Activated T-helper 2 cell treated with anti-CD3 and anti-CD28 coated beads, Interferon-gamma antibody, Interleukin-2, Interleukin-4, amounts not matched to agents 10 μg/mL and 5 μg/mL and 100 μg/mL, durations not matched to agents 14 hours and 24 hours and 36 hours (primary cell): Measurements from ENCODE around the gene TECTB. TPM values are rescaled to one million over a fixed set of nuclear protein-coding genes. Genes with fewer than 3 reads are reported as not detected.
"Not testable (repeated sequence)": the region's sequence is repeated elsewhere in the genome, so short reads cannot be mapped to it uniquely, and the experiment has no call there.

ENCODE experiments used
- DNase-seq: peaks from one replicate; pipeline ENCODE4 v3.0.0; 2021; ENCODE audit warnings: low spot score
- H3K27ac Mint-ChIP-seq: one replicate; pipeline ENCODE4 v1.8.0; 2021; ENCODE audit warnings: mixed read lengths
- H3K27me3 Mint-ChIP-seq: one replicate; pipeline ENCODE4 v1.8.0; 2021; ENCODE audit warnings: low read depth, mixed read lengths
- H3K36me3 Mint-ChIP-seq: one replicate; pipeline ENCODE4 v1.8.0; 2021; ENCODE audit warnings: low read depth, mixed read lengths
- H3K4me1 Mint-ChIP-seq: one replicate; pipeline ENCODE4 v1.8.0; 2021; ENCODE audit warnings: low read depth, mixed read lengths
- H3K4me3 Mint-ChIP-seq: one replicate; pipeline ENCODE4 v1.8.0; 2021; ENCODE audit warnings: low read depth, mild to moderate bottlenecking, moderate library complexity, mixed read lengths
- H3K9me3 Mint-ChIP-seq: one replicate; pipeline ENCODE4 v1.8.0; 2021; ENCODE audit warnings: mixed read lengths
- intact Hi-C: fragments of 100-400 bp; cut with micrococcal nuclease; formaldehyde crosslinking; loops from one replicate; pipeline ENCODE4 v1.15.1; 2023
- total RNA-seq: library from RNA; stranded (reverse); gene quantifications from 2 replicates; pipeline ENCODE4 v1.2.3, GENCODE V29; 2022

The TECTB gene
- total RNA-seq, 1 donor from 2014 or later, result not detected

DNA sequence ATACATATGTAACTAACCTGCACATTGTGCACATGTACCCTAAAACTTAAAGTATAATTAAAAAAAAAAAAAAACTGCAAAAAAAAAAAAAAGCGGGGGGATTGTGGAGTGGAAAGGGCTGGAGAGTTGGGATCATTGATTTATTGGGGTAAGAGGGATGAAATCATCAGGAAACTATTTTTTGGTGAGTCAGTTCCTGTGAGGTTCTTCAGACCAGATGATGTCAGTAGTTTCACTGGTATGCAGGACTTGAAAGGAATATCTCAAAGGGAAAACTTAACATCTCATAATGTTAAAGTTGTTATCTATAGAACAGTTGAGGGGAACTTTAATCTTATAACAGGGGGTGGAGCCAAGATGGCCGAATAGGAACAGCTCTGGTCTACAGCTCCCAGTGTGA is 32.6 kb upstream of the TECTB start:
- Mint-ChIP-seq H3K4me3 (no peak overlapping the region), H3K4me1 (no peaks in the 10 kb centered on the region), H3K36me3 (no peaks in the 10 kb centered on the region), H3K27ac (no peak overlapping the region), H3K9me3 (peaks cover 14% of the 10 kb centered on the region), H3K27me3 (no peaks in the 10 kb centered on the region)
- DNase-seq, result no peak
- intact Hi-C loops, result no loop called here

DNA sequence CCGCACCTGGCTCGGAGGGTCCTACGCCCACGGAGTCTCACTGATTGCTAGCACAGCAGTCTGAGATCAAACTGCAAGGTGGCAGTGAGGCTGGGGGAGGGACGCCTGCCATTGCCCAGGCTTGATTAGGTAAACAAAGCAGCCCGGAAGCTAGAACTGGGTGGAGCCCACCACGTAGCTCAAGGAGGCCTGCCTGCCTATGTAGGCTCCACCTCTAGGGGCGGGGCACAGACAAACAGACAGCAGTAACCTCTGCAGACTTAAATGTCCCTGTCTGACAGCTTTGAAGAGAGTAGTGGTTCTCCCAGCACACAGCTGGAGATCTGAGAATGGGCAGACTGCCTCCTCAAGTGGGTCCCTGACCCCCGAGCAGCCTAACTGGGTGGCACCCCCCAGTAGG is 32.0 kb upstream of the TECTB start:
- H3K4me3 Mint-ChIP-seq, H3K4me1 Mint-ChIP-seq, DNase-seq, H3K36me3 Mint-ChIP-seq, H3K27ac Mint-ChIP-seq, intact Hi-C loops, H3K27me3 Mint-ChIP-seq: not testable (repeated sequence)
- peaks cover 14% of the 10 kb centered on the region for H3K9me3 Mint-ChIP-seq

DNA sequence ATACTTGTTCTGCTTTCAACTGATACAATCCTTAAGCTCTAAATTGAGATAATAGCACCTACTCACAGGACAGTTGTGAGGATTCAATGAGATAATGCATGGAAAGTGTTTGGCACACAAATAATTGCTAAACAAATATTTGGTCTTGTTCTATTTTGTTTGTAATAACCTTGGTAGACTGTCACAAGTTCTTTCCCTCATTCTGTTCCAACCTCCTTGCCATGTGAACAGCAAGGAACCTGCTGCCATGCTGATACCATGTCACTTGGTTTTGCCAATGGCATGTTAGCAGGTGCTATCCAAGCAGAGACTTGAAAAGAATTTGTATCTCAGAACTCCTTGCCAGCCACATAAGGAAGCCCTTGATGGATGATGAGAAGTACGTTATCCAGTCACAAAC is 24.8 kb upstream of the TECTB start:
- H3K27me3 Mint-ChIP-seq, result no peaks in the 10 kb centered on the region
- no peak overlapping the region for H3K27ac Mint-ChIP-seq
- no peaks in the 10 kb centered on the region for H3K36me3 Mint-ChIP-seq
- H3K4me1 Mint-ChIP-seq, result no peaks in the 10 kb centered on the region
- DNase-seq, result no peak
- no peak overlapping the region for H3K4me3 Mint-ChIP-seq
- intact Hi-C loops, result no loop called here
- no peaks in the 10 kb centered on the region for H3K9me3 Mint-ChIP-seq

DNA sequence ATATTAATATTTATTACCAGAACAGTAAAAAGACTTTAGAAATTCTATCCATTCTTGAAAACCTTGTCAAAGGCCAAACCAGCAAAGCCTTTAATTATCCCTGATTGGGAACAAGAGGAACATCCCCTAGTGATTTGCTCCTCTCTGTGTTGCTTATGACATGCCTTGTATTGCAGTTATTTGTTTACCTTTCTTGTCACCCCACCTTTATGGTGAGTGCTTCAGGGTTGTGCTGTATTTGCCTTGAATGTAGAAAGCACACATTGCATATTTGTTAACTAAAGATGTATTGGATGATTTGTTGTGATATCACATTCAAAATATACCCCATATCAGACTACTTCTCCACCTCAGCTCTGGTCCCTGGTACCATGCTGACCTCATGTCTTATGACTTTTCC is 23.5 kb upstream of the TECTB start:
- Mint-ChIP-seq H3K4me1 (no peaks in the 10 kb centered on the region), H3K4me3 (no peak overlapping the region), H3K36me3 (no peaks in the 10 kb centered on the region), H3K27ac (no peak overlapping the region), H3K27me3 (no peaks in the 10 kb centered on the region), H3K9me3 (no peaks in the 10 kb centered on the region)
- intact Hi-C loops, result no loop called here
- no peak for DNase-seq

DNA sequence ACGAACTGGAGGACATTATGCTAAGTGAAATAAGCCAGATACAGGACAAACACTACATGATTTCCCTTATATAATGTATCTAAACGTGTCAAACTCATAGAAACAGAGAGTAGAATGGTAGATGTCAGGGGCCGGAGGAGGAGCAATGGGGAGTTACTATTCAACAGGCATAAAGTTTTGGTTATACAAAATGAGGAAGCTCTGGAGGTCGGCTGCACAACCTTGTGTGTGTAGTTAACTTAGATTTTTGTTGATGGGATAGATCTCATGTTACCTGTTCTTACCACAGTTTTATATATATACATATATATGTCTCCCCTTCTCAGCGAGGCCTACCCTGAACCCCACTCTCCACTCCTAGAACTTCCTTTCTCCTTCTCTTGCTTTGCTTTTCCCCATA is 22.4 kb upstream of the TECTB start:
- Mint-ChIP-seq H3K36me3 (no peaks in the 10 kb centered on the region), H3K27ac (no peak overlapping the region), H3K9me3 (no peaks in the 10 kb centered on the region), H3K4me1 (no peaks in the 10 kb centered on the region), H3K4me3 (no peak overlapping the region), H3K27me3 (no peaks in the 10 kb centered on the region)
- intact Hi-C loops, result no loop called here
- DNase-seq, result no peak

DNA sequence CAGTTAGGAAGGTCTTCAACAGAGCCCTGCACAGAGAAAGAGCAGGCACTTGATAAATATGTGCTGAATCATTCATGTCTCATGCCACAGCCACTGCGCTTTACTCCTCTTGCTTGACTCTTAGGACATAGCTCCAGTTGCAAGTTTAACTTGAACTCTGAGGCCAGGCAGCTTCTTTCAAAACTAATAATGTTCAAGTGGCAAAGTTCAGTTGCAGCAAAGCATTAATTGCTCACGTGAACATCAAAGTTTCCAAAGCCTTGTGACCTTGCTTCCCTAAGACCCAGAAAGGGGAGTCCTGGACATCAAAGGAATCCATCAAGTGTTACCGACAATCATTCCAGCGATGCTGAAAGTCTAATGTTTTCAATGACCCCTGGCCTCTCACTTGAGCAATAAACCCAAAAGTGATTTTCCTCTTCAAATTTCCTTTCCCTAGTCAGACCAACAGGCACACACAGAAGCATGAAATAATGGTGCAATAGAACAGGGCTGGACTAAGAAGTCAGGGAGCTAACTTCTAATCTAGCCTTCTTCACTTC is 21.8 kb upstream of the TECTB start:
- intact Hi-C loops, result no loop called here
- Mint-ChIP-seq H3K27me3 (no peaks in the 10 kb centered on the region), H3K4me1 (no peaks in the 10 kb centered on the region), H3K27ac (no peak overlapping the region), H3K36me3 (no peaks in the 10 kb centered on the region), H3K4me3 (no peak overlapping the region), H3K9me3 (no peaks in the 10 kb centered on the region)
- no peak for DNase-seq

DNA sequence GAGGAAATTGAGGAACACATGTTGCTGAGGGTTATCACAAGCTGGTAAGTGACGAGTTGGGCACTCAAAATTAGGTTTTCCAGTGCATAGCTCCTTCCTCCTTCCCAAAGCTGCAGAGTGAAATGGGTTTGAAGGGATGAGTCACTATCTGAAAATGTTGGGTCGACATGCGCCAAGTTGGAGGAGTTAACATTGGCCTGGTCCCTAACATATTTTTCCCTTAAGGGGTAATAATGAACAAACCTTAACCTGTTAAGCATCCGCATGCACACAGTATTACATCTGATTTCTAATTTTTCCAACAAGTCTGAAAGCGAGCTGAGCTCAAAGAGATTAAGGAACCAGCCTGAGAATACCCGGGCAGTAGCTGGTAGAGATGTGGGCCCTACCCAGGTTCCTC is 20.7 kb upstream of the TECTB start:
- DNase-seq, result no peak
- no peaks in the 10 kb centered on the region for H3K9me3 Mint-ChIP-seq
- no peak overlapping the region for H3K4me3 Mint-ChIP-seq
- H3K4me1 Mint-ChIP-seq, result no peaks in the 10 kb centered on the region
- H3K27ac Mint-ChIP-seq, result no peak overlapping the region
- H3K36me3 Mint-ChIP-seq, result no peaks in the 10 kb centered on the region
- intact Hi-C loops, result no loop called here
- H3K27me3 Mint-ChIP-seq, result no peaks in the 10 kb centered on the region

DNA sequence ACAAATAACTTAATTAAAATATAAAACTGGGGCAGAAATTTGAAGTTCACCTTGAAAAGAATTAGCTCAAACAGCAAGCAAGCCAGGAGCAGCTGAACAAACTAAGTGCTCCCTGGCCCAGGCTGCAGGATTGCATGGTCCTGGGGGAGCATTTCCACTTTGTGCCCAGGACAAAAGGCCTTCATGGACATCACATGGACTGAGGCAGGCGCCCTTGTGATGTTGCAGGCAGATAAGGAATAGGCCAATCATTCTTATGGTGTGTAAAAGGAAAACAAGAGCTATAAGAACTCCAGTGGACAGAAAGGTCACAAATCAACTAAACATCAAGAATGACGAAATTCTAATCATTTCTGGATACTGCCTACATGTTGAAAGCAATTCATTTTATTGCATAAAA is 17.5 kb upstream of the TECTB start:
- H3K36me3 Mint-ChIP-seq, result no peaks in the 10 kb centered on the region
- no peaks in the 10 kb centered on the region for H3K9me3 Mint-ChIP-seq
- no peak for DNase-seq
- no peak overlapping the region for H3K27ac Mint-ChIP-seq
- intact Hi-C loops, result no loop called here
- peaks cover 1% of the 10 kb centered on the region for H3K27me3 Mint-ChIP-seq
- H3K4me3 Mint-ChIP-seq, result no peak overlapping the region
- no peaks in the 10 kb centered on the region for H3K4me1 Mint-ChIP-seq

DNA sequence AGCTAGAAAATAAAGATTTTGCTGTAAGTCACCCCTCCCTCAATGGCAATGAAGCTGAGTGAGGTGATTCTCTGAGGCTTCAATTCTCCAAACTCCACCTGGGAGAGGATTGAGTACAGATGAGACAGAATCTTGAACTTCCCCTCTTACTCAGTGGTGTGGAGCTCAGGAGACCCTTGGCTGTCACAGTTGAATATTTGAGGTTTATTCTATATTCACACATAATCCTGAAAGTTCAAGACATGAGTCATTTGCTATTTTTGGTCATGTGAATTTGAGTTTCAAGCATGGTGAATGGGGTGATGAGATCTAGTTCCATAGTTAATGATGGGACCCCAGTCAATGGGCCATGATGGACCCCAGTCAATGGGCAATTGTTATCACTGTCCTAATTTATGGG is 13.9 kb upstream of the TECTB start:
- Mint-ChIP-seq H3K27ac (no peak overlapping the region), H3K36me3 (no peaks in the 10 kb centered on the region), H3K4me3 (no peak overlapping the region), H3K9me3 (no peaks in the 10 kb centered on the region), H3K27me3 (peaks cover 1% of the 10 kb centered on the region), H3K4me1 (no peaks in the 10 kb centered on the region)
- no peak for DNase-seq
- intact Hi-C loops, result no loop called here

DNA sequence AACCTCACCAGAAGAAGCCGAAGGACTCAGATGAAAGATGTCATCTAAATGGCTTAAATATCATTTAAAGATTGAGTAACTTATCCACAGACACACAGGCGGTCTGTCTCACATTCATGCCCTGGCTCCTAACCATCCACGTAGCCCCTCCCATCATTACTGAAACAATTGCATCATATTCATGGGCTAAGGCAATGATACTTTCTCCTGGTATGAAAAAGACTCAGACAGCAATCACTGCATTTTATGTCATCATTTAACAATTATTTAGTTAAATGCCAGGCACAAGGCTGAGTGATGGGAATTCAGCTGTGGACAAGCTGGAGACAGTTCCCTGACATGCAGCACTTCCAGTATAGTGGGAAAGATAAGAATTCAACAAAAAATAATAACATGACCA is 11.2 kb upstream of the TECTB start:
- no peak for DNase-seq
- Mint-ChIP-seq H3K36me3 (no peaks in the 10 kb centered on the region), H3K4me1 (no peaks in the 10 kb centered on the region), H3K9me3 (no peaks in the 10 kb centered on the region), H3K4me3 (no peak overlapping the region), H3K27me3 (peaks cover 3% of the 10 kb centered on the region), H3K27ac (no peak overlapping the region)
- intact Hi-C loops, result no loop called here

DNA sequence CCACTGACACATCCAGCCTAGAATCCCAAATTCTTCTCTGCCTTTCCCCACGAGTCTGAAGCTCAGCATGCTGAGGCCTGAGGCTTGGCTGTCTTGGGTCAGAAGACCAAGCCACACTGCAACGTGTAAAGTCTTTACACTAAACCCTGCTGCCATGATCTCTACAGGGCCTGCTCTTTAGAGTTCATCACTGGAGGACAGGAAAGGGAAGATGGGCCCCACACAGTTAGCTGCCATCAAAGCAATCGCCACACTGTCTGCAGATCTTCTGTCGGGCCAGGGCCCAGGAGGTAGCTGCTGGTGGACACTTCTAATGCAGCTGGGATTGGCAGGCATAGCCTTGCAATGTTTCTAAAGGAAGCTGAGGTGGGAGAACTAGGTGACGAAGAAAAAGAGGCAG is 8.4 kb upstream of the TECTB start:
- H3K4me1 Mint-ChIP-seq, result no peaks in the 10 kb centered on the region
- no peak overlapping the region for H3K27ac Mint-ChIP-seq
- H3K36me3 Mint-ChIP-seq, result no peaks in the 10 kb centered on the region
- DNase-seq, result no peak
- H3K27me3 Mint-ChIP-seq, result peaks cover 7% of the 10 kb centered on the region
- H3K9me3 Mint-ChIP-seq, result no peaks in the 10 kb centered on the region
- intact Hi-C loops, result no loop called here
- no peak overlapping the region for H3K4me3 Mint-ChIP-seq

DNA sequence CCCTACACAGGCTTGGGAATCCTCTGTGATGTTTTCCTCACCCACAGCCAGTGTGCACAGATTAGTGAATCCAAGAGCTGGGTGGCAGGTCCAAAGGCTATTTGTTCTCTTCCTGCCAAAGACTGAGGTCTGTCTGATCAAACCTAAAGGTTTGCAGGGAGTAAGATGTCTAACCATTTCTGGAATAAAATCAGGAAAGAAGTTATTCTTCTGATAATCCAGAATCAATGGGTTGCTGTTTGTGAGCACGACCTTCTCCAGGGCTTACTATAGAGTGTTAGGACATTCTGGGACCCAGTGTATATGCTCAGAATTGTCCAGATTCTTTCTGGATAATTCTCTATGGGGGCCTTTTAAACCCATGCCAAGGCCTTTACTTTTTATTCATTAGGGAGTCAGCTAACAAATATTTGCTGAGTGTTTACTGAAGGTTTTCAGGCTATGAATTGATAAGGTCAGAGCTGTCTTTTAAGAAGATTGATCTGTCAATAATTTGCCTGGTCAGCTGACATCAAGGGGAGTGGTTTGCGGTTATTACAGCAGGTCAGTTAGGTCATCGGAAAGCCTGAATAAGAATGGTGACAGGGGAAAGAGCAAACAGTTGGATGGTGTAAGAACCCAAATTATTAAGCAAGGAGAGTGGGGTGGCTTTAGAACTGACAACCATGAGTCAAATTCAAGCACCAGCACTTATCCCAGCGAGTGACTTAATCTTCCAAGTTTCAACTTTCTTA is 7.5 kb upstream of the TECTB start:
- no peak for DNase-seq
- Mint-ChIP-seq H3K4me3 (no peak overlapping the region), H3K27ac (no peak overlapping the region), H3K4me1 (no peaks in the 10 kb centered on the region), H3K36me3 (no peaks in the 10 kb centered on the region), H3K27me3 (peaks cover 7% of the 10 kb centered on the region), H3K9me3 (no peaks in the 10 kb centered on the region)
- intact Hi-C loops, result no loop called here

DNA sequence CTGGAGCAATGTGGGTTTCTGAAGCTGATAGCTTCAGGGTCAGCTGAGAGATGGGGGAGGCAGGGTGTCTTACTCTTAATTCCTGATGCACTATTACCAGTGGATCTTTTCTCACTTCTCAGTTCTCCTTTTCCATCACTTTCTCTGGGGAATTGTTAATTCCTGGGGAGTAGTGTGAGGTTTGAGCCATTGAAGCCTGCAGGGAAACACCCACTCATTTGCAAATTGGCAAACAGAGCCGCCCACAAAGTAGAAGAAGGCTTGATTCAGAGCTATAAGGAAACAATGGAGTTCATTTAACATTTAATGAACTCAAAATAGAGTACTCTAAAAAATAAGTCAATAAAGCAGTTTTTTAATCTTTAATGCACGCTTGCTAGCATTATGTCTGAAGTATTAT is 4.3 kb upstream of the TECTB start:
- Mint-ChIP-seq H3K27ac (no peak overlapping the region), H3K9me3 (no peaks in the 10 kb centered on the region), H3K4me3 (no peak overlapping the region), H3K4me1 (no peaks in the 10 kb centered on the region), H3K36me3 (no peaks in the 10 kb centered on the region), H3K27me3 (peaks cover 7% of the 10 kb centered on the region)
- no peak for DNase-seq
- intact Hi-C loops, result no loop called here

DNA sequence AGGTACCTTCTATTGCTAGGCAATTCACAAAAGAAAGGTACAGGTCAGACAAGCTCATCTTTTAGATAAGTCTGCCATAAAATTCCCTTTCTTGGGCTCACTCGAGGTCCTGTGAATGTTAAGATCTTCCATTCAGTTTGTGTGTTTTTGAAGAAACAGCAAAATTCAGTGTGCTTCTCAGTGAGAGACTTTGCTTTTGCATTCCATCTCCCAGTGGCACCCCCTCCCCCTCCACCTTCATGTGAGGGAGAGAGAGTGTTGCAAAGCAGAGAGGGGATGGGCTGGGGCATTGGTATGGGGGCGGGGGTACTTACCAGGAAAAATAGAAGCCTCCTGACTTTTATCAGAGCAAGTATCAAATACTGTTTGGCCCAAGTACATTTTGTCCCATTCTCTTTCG is 3.8 kb upstream of the TECTB start:
- Mint-ChIP-seq H3K27me3 (peaks cover 6% of the 10 kb centered on the region), H3K36me3 (no peaks in the 10 kb centered on the region)

More for the DNA sequence above, 3.8 kb upstream of the TECTB start:
- Mint-ChIP-seq H3K4me1 (no peaks in the 10 kb centered on the region), H3K27ac (no peak overlapping the region), H3K4me3 (no peak overlapping the region), H3K9me3 (no peaks in the 10 kb centered on the region)
- intact Hi-C loops, result no loop called here
- DNase-seq, result no peak
